OCI-LY7 (cell line): ENCODE data around the gene PTPRZ1.

Experiments used
- CTCF ChIP-seq: fragments of 200-600 bp; sonication (generic); conservative IDR thresholded peaks from 2 replicates; pipeline ENCODE4 v1.5.1; 2014; ENCODE audit warnings: mild to moderate bottlenecking, antibody characterized with exemption, low read length, moderate library complexity, mixed read lengths
- EZH2phosphoT487 ChIP-seq: fragments of 200-600 bp; sonication (generic); IDR thresholded peaks from 2 replicates; pipeline ENCODE4 v1.6.1; 2018; ENCODE audit warnings: low read depth, borderline replicate concordance, mild to moderate bottlenecking, mixed run types, antibody characterized with exemption, low read length, moderate library complexity, mixed read lengths

DNA sequence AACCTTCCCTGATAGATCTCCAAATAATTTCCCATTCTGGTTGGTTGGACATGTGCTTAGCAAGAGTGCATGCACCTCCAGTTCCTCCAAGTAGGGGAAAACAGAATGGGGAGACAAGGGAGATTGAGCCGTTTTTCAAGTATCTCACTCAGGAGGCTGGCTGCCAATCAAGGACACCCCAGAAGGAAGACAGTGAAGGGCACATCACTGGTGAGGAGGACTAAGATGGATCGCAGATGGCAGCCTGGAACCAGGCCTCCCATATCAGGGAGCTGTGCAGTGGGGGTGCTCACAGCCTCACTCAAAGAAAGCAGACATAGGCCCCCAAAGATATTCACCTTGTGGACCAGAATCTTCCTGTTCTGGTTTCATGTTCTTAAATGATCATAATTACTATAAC, 31.2 kb downstream of the PTPRZ1 start:
- no peak for TF ChIP-seq CTCF
- TF ChIP-seq EZH2phosphoT487: no peak
